CD1c-positive myeloid dendritic cell (primary cell): ENCODE results near the gene CYP4F2.
"Not testable (repeated sequence)": the region's sequence is repeated elsewhere in the genome, so short reads cannot be mapped to it uniquely, and the experiment has no call there.

Source experiments
- DNase-seq: peaks from one replicate; pipeline ENCODE4 v3.0.0-alpha.2; 2016; ENCODE audit errors: extremely low spot score

CYP4F2 gene

GRCh38 chr19:15897738-15898276 is at the start of gene CYP4F2:
CYP4F2 (minus strand) TSS chr19:15898074; CDS start chr19:15897611, 463 bp downstream.
- DNase-seq, result no peak

- DNase-seq, result no peak
Observed at GRCh38 chr19:15945301-15945700, 47.4 kb upstream of the CYP4F2 start.

- DNase-seq, result no peak
Observed at GRCh38 chr19:15944401-15944800, 46.5 kb upstream of the CYP4F2 start.

GRCh38 chr19:15937771-15938170 is 39.9 kb upstream of the CYP4F2 start:
- no peak for DNase-seq

- DNase-seq, result no peak
Observed at GRCh38 chr19:15936950-15937349, 39.1 kb upstream of the CYP4F2 start.

- DNase-seq, result no peak
Observed at GRCh38 chr19:15936173-15936572, 38.3 kb upstream of the CYP4F2 start.

GRCh38 chr19:15935167-15935702 is 37.4 kb upstream of the CYP4F2 start:
- DNase-seq, result no peak

- no peak for DNase-seq
Observed at GRCh38 chr19:15934332-15935078, 36.6 kb upstream of the CYP4F2 start, which contains the start of gene CYP4F11. CYP4F11 (minus strand) TSS chr19:15934529; CDS start chr19:15934408, 121 bp downstream.

GRCh38 chr19:15933761-15934331 is 36.0 kb upstream of the CYP4F2 start:
- DNase-seq, result not testable (repeated sequence)

- DNase-seq, result no peak
Observed at GRCh38 chr19:15928321-15928720, 30.4 kb upstream of the CYP4F2 start.

GRCh38 chr19:15926484-15926883 is 28.6 kb upstream of the CYP4F2 start:
- no peak for DNase-seq

GRCh38 chr19:15923702-15924101 is 25.8 kb upstream of the CYP4F2 start:
- DNase-seq, result no peak

- DNase-seq, result no peak
Observed at GRCh38 chr19:15922021-15922420, 24.1 kb upstream of the CYP4F2 start.

- DNase-seq, result no peak
Observed at GRCh38 chr19:15919243-15919642, 21.4 kb upstream of the CYP4F2 start.

- no peak for DNase-seq
Observed at GRCh38 chr19:15915109-15915508, 17.2 kb upstream of the CYP4F2 start.

GRCh38 chr19:15913830-15914229 is 16.0 kb upstream of the CYP4F2 start:
- DNase-seq, result no peak

GRCh38 chr19:15913384-15913783 is 15.5 kb upstream of the CYP4F2 start:
- DNase-seq, result no peak

- DNase-seq, result no peak
Observed at GRCh38 chr19:15911599-15912235, 13.8 kb upstream of the CYP4F2 start.

GRCh38 chr19:15905026-15905425 is 7.2 kb upstream of the CYP4F2 start:
- no peak for DNase-seq

GRCh38 chr19:15902898-15903297 is 5.0 kb upstream of the CYP4F2 start:
- DNase-seq, result not testable (repeated sequence)

GRCh38 chr19:15902254-15902653 is 4.4 kb upstream of the CYP4F2 start:
- no peak for DNase-seq

- no peak for DNase-seq
Observed at GRCh38 chr19:15900504-15900903, 2.6 kb upstream of the CYP4F2 start.
